Stimulated activated CD4-positive, alpha-beta T cell treated with anti-CD3 and anti-CD28 coated beads, Interleukin-4, amount 100 ng/mL, for 1 hour (primary cell): ENCODE data around the gene MRPL28.
"Not testable (repeated sequence)": the region's sequence is repeated elsewhere in the genome, so short reads cannot be mapped to it uniquely, and the experiment has no call there.

Experiments used
- DNase-seq: peaks from one replicate; pipeline ENCODE4 v3.0.0-alpha.2; 2020

Gene MRPL28

DNA sequence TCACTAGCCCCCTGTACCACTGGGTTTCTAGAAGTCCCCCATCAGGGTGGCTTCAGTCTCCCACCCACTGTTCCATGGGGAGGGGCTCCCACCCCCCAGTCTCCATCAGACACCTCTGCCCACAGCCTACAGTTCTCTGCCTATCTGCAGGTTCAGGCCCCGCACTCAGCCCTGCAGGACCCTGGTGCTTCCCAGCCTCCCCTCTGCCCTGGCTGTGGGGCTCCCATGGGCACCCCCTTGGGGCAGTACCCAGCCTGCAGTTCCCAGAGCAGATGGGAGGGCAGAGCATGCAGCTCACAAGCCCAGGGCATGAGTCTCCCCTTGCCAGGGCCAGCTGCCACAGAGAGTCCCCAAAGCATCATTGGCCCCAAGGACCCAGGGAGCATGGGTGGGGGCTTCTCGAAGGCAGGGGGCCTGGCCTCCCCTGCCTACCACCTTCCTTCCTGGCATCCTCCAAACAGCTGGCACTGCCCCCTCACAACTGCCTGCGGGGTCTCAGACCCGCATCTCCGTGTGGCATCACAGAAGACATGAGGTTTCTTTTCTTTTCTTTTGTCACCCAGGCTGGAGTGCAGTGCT is 2.8 kb upstream of the MRPL28 start:
- no peak for DNase-seq

DNA sequence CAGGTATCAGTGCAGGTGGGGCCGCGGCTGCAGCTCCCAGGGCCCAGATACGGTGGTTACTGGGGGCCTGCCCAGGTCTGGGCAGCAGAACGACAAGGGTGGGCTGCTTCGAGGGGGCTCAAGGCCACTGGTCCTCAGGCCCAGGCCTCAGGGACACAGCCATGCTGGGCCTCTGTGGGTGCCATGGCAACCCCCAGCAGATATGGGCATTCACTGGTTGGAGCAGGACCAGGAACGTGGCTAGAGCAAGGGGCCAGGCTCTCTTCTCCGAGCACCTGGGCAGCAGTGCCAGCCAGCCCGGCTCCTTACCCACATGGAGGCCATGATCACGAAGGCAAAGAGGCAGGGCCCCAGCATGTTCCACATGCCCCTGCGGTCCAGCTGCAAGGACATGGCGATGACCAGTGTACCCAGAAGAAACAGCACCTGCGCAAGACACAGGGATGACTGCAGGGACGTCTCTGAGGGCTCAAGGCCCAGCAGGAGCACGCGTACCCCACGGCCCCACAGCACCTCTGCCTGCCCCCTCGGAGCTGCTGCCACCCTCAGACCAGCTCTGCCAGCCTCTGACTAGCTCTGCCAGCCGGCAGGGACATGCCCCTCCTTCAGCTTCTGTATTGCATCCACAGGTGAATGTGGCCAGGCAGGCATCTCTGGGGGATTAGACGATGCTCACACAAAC is 2.1 kb upstream of the MRPL28 start:
- no peak for DNase-seq

DNA sequence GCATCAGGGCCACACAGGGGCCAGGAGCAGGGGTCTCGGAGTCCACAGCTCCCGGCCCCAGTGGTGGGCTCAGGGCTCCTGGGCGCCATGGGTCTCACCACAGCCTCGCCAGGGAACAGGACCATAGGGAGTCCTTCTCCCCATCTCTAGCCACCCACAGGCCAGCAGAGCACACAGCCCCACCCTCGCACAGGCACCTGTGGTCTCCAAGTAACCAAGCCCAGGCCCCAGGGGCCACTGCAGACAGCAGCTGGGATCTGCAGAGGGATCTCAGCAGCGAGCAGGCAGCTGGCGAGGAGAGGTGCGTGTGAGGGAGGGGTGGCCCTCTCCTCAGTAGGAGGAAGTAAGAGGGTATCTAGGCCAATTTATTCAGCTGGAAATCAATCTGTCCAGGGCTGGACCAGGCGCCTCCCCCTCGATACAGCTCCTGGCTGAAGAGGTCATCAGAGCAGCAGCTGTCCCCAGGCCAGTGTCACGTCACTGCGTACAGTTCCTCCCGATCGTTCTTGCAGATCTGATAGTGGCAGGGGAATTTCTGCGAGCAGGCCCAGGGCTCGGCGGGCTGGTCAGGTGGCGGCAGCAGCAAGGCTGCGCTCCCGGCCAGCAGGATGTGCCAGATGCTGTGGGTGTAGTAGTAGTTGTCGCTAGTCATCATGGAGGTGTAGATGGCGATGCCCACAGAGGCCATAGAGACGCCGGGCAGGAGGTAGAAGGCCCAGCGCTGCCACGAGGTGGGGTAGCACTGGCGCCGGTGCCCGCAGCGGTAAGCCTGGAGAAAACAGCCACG is 1.4 kb upstream of the MRPL28 start:
- DNase-seq, result no peak

DNA sequence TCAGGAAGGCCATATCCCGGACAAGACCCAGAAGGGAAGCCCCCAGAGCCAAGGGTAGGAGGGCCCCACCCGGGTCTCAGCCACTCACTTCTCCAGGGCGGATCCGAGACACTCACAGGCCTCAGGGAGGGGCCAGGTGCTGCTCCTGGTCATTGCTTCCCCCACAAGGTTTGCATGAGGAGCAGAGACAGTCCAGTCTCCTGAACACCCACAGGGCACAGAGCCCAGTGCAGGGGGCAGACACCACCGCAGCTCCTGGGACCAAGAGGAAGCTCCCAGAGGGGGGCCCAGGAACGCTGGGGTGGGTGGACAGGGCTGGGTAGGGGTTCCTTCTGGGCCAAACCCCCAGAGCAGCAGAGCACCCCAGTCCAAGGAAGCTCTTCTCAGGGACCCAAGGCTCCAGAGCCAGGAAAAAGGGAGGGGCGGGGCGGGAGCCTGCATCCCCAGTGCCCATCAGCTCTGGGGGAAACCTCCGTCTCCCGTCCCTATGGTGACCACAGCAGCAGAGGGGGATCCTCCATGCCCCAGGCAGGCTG is 709 bp upstream of the MRPL28 start:
- DNase-seq, result no peak

DNA sequence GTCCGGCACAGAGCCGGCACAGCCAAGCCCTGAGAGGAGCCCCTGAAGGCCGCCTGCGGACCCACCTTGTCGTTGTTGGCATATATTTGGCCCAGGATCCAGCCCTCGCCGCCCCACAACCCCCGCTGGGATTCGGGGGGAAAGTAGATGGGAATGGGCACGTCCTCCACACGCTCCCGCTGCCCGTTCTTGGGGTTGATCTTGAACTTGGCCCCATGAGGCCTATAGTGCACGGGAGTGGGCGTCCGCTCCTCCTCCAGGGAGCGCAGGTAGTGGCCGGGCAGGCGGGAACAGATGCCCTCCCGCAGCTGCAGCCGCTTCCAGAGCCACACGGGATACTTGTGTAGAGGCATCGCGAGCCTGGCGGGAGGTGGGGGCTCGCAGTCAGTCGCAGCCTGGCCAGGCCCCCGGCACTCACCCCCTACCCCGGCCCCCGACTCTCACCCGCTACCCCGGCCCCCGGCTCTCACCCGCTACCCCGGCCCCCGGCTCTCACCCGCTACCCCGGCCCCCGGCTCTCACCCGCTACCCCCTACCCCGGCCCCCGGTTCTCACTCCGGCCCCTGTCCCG is 387 bp downstream of the MRPL28 start:
- DNase-seq, result no peak

DNA sequence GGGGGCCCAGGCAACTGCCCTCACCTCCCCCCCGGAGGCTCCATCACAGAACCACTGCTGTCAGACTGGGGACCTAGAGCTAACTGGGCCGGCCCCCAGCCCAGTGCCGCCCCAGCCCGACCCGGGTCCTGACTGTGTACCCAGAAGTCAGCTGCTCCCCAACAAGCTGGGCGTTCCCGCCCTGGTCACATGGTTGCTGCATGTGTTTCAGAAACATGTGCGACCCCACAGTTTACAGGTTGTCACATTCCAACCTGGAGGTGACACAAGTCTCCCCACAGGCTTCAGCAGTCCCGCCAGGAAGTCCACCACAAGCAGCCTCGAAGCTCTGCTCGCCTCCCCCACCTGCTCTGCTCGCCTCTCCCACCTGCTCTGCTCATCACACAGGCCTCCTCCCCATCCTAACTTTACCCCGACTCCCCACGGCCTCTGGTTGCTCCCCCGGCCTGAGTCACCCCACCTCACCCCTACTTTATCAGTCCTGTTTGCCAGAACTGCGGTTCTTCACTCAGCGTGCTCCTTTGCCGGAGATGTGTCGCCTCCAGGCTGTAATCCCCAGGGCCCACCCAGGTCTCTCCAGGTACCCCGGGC is 968 bp downstream of the MRPL28 start:
- no peak for DNase-seq

DNA sequence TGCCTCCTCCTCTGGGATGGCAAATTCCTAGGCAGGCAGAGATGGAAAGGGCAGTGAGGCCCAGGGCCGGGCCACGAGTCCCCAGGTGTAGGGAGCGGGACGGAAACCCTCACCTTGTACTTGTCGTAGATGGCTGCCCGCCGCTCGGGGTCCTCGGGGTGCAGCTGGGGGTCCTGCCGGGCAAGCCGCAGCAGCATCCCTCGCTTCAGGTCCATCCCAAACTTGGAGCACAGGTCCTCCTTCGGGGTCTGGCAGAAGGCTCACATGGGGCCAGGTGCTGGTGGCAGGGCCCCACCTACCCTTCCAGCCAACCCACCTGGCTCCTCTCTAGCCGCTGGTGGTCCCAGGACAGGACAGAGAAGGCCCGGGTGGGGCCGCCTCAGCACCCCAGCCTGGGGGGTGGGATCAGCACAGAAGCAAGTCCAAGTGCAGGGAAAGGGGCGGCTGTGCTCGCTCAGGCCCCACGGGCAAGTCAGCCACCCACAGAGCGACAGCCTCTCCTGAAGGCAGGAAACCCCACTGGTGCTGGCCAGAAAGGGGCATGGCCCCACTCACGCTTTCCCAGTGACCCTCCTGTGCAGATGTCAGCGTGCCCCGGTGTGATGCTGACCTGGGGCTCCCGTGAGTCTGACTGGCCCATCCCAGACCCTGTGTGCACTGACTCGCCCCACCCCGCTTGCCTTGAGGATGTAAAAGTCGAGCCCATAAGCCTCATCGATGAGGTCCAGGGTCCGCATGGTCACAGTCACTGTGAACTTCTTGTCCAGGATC is 1.8 kb downstream of the MRPL28 start:
- DNase-seq, result no peak

DNA sequence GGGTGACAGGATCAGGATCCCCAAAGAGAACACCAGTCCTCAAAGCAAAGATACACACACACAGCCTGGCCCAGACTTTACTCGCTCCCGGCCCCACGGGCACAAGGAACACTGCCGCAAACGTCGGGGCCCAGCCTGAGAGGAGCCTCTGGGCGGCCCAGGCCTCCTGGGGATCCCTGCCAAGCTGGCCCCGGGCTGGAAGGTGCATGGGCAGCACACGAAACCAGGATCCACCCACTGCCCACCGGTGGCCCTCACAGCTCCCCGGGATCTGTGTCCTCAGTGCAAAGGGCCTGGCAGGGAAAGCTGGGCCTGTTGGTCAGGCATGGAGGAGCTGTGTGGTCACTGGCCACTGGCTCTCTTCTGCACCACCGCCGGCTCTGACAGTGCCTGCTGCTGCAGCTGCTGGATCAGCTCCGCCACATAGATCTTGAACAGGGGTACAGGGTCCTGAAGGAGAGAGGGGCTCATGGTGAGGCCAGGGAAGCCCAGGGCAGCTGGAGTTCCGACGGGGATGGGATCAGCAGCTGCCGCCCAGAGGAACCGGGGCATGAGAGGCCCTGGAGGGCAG is 2.9 kb downstream of the MRPL28 start:
- DNase-seq, result no peak

DNA sequence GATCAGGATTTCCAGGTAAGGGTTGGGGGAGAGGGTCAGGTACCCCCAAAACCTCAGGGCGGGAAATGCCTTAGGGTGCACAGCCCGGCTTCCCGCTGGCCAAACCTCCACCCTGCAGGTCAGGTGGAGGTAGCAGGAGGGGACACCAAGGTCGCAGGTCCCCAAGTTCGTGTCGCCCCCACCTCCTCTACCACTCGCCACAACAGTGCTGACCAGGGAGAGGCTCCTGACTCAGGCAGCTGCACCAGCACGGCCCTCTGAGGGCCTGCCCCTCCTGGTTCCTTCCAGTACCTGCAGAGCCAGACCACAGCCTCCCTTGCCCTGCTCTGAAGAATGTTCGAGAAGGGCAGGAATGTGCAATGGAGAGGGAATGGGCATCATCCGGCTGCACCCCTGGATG is 3.9 kb downstream of the MRPL28 start:
- DNase-seq, result no peak

DNA sequence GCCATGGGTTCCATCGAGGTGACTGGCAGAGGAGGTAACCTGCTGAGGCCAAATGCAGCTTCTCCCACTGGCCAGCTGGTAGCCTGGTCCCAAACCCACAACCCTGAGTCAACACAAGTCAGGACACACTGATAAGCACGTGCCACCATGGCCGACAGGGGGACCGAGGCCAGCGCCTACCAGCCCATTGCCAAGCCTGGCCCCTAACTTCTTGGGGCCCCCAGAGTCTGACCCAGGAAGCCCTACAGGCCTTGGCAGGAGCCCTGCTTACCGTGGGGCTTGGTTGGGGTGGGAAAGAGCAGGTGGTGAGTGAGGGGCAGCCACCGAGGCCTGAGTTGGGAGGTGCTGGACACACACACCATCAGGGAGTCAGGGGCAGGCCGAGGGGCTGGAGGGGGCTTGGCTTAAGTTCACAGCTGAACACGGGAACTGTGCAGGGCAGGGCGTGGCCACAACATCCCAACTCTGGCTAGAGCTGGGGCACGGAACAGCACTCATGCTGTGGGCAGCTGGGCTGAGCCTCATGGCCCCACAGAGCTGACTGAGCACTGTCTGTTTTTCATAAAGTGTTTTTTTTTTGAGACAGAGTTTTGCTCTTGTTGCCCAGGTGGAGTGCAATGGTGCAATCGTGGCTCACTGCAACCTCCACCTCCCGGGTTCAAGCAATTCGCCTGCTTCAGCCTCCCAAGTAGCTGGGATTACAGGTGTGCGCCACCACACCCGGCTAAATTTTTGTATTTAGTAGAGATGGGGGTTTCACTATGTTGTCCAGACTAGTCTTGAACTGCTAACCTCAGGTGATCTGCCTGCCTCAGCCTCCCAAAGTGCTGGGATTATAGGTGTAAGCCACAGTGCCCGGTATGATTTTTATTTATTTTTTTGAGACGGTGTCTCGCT is 5.5 kb downstream of the MRPL28 start:
- DNase-seq, result no peak

DNA sequence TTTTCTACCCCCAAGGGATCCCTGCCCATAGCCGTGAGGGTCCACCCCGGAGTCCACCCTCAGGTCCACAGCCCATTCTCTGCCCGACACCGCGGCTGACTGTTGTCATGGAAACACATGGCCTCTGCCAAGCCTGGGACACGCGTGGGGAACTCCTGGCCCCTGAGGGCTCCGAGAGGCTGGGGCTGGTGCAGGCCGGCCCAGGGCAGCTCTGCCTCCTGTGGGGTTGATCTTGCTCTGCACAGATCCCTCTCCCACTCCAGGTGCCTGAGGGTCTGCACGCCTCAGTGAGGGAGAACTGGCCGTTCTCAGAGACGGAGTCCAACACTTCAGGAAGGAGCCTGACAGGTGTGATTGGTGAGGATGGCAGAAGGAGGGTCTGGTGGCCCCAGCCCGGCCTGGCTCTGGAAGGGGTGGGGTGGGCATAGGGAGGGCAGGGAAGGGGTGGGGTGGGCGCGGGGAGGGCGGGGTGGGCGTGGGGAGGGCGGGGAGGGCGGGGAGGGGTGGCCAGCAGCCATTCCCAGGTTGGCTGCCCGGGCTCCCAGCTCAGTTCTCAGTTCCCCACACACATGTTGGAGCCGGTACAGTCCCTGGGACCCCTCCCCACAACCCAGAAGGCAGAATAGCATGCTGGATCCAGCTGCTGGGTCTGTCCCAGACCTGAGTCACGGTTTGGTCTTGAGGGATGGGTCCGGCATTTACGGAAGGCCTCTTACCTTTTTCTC is 6.4 kb downstream of the MRPL28 start:
- DNase-seq, result no peak

DNA sequence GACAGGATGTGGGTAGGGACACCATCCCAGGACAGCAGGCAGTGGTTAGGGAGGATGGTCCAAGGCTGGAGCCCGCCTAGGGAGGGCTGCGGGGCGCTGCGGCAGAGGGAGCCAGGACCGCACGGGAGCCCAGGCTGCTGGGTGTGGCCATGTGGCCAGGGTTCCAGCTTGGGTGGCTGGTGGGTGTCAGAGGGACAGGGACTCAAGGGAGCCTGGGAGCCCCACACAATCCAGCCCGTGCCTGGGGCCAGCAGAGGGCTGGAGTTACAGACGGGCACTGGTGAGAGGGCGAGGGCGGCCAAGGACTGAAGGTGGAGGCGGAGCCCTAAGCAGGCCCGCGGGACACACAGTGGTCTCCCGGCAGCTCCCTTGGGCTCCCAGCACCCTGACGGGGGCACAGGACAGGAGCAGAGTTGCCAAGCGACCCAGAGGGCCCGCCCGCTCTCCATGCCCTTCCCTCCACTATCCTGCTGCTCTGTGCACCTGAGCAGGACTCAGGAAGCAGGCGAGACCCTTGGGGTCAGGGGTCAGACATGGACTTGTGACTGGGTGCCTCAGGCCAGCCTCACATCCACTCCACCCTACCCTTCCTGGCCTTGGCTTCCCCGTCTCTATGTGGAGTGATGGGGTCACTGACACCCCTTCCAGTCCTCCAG is 7.1 kb downstream of the MRPL28 start:
- DNase-seq, result no peak

DNA sequence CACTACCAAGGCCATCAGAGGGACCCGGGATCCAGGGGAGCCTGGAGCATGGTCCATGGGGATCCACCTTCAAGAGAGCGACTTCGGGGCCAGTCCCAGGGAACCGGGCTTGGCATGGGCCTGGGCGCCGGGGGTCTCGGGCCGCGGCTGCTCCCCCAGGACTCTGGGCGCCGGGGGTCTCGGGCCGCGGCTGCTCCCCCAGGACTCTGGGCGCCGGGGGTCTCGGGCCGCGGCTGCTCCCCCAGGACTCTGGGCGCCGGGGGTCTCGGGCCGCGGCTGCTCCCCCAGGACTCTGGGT is 7.7 kb downstream of the MRPL28 start:
- not testable (repeated sequence) for DNase-seq

DNA sequence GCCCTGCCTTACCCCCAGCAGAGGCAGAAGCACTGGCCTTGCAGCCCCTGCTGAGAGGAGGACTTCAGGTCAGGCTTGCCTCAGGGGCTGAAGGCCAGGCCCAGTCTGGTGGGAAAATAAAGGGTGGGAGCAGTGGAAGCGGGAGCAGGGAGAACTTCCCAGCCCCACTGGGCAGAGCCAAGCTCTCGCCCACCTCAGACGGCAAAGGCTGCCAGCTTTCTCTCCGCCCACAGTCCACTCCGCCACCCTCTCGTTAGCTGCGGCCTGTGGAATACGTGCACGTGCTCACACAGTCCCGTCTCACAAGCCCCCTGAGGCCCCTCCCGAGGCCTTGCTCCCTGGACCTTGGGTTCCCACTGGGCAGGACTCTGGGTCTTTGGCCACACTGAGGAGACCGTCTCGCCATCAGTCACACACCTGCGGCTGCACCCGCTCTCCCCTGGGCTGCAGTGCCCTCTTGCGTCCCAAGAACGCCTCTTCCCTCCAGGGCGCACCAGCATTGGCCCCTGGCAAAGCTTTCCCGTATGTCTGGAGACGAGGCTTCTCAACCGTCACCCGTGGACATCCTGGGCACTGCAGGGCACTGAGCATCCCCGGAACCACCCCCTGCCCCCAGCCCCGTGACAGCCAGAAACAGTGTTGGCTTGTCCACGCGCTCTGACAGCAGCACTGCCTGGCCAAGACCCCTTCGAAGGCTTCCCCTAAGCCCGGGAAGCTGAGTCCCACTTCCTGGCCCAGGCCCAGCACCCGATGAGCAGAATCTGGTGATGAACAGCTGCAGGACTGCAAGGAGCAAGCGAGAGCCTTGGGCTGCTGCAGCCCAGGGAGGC is 8.3 kb downstream of the MRPL28 start:
- DNase-seq, result peak; percentile 75

DNA sequence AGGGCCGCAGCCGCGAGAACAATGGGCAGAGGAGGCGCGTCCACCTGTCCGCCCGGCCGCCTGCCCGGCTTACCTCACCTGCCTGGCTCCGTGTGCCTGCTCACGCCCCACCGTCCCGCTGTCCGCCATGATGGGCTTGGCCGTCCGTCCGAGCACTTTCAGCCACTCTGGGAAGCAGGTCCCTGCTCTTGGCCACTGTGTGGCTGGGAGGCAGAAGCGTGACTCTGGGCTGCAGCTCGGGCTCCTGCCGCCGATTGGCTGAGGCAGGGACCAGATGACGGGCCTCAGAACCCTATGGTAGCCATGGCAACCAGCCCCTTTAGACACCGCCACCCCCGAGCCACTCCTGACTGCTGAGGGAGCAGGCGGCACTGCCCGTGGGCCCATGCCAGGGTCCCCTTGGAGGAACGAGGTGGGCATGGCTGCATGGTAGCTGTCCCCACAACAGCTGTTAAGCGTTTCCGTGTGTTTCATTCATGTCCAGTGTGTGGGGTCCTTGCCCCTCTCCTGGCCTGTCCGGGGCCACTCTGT is 8.9 kb downstream of the MRPL28 start:
- DNase-seq, result no peak

DNA sequence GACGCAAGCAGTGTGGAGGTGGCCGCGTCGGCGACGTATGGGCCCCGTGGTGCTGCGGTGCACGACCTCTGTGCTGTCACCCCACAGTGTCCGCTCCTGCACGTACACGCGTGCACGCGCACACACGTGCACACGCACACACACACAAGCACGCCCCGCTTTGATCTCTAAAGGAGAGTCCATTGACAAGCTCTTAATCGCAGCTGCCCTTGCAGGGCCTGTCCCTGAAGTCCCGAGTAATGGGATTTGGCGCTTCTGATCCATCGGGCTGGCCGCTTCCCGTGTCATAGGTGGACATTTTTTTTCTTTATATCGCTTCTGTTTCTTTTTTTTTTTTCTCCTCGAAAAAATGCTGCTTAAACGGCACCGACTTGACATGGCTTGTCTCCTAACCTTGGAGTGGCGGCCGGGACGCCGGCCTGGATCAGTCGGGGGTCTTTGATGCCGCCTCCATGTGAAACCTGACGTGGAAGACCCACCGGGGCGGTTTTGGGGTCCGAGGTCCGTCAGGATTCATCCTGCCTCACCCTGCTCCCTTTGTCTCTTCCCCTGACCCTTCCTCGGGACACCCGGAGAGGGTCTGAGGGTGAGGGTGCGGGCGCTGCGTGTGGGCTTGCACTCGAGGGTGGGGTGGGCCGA is 9.5 kb downstream of the MRPL28 start:
- no peak for DNase-seq

DNA sequence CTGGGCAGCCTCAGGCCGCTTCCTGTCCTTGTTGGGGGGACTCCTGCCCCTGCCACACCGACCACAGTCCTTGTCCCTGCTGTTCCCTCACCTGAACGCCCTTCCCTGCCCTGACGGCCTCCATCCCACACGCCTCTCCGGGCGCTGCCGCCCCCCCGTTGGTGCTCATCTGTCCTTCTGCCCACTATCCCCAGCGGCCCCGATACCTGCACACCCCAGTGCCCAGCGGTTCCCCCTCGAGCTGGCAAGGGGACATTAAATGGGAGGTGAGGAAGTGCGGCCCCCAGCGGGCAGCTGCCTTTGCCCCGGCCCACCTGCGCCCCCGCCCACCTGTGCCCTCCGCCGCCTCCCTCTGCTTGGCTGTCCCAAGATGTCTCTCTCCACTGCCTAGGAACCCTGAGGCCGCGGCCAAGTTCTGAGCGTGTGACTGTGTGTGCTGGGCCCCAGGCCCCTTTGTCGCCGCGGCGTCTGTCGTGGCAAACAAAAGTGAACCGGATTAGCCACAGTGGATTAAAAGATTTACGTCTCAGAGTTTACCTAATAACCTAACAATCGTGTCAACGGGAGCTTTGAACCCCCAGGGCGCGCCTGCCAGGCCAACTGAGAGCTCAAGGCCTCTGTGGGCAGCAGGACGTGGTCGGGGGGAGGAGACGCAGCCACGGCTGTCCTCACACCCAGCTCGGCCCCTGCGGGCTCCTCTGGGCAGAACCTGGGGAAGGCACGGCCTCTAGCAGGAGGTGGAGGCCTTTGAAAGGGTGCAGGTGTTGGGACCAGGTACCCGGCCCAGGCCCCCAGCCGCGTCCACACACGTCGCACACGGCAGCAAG is 10.3 kb downstream of the MRPL28 start:
- DNase-seq, result no peak
